ENCODE results near the gene SLC2A3.
"Not testable (repeated sequence)": the region's sequence is repeated elsewhere in the genome, so short reads cannot be mapped to it uniquely, and the experiment has no call there.

DNA sequence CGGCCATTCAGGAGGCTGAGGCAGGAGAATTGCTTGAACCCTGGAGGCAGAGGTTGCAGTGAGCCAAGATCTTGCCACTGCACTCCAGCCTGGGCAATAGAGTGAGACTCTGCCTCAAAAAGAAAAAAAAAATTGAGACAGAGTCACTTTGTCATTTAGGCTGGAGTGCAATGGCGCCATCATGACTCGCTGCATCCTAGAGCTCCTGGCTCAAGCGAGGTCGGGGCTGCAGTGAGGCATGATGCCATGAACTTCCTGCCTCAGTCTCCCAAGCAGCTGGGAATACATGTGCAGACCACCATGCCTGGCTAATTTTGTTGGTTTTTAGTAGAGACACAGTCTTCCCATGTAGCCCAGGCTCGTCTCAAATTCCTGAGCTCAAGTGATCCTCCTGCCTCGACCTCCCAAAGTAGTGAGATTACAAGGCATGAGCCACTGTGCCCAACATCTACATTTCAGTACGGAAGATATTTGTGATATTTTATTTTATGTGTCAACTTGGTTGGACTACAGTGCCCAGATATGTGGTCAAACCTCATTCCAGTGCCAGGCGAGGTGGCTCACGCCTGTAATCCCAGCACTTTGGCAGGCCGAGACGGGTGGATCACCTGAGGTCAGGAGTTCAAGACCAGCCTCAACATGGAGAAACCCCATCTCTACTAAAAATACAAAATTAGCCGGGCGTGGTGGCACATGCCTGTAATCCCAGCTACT lies 14.4 kb upstream of the SLC2A3 start:
- TF ChIP-seq, protein P1, sequence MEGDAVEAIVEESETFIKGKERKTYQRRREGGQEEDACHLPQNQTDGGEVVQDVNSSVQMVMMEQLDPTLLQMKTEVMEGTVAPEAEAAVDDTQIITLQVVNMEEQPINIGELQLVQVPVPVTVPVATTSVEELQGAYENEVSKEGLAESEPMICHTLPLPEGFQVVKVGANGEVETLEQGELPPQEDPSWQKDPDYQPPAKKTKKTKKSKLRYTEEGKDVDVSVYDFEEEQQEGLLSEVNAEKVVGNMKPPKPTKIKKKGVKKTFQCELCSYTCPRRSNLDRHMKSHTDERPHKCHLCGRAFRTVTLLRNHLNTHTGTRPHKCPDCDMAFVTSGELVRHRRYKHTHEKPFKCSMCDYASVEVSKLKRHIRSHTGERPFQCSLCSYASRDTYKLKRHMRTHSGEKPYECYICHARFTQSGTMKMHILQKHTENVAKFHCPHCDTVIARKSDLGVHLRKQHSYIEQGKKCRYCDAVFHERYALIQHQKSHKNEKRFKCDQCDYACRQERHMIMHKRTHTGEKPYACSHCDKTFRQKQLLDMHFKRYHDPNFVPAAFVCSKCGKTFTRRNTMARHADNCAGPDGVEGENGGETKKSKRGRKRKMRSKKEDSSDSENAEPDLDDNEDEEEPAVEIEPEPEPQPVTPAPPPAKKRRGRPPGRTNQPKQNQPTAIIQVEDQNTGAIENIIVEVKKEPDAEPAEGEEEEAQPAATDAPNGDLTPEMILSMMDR (IDR thresholded peaks at IDR 0.05) = not testable (repeated sequence)
- TF ChIP-seq ZFX (IDR thresholded peaks at IDR 0.05; ENCODE audit: borderline replicate concordance) = not testable (repeated sequence)
